Dedifferentiated amniotic fluid mesenchymal stem cell (primary cell): ENCODE measurements around the gene IL10RB.
"Not testable (repeated sequence)": the region's sequence is repeated elsewhere in the genome, so short reads cannot be mapped to it uniquely, and the experiment has no call there.

Experiments
- DNase-seq: peaks from one replicate; pipeline ENCODE4 v3.0.0-alpha.2; 2016; ENCODE audit errors: extremely low spot score

The IL10RB gene

DNA sequence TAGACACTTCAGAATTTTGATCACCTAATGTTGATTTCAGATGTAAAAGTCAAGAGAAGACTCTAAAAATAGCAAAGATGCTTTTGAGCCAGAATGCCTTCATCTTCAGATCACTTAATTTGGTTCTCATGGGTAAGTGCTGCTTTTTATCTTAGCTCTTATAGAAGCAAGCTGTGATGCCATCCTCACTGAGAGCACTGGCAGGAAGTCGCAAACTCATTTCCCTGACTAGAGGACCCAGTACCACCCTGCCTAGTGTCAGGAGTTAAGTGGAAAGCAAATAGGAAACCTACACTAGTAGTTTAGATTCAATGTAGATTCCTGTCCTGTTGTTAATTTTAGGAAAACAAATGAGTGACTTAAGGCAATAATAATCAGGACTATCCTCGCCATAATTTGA is 24.3 kb upstream of the IL10RB start:
- DNase-seq, result no peak

DNA sequence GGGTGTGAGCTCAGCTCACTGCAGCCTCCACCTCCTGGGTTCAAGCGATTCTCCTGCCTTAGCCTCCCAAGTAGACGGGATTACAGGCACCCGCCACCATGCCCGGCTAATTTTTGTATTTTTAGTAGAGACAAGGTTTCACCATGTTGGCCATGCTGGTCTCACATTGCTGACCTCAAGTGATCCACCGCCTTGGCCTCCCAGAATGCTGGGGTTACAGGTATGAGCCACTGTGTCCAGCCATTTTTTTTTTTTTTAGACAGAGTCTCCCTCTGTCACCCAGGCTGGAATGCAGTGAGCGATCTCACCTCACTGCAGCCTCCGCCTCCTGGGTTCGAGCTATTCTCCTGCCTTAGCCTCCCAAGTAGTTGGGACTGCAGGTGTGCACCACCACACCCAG is 23.3 kb upstream of the IL10RB start:
- DNase-seq, result not testable (repeated sequence)

DNA sequence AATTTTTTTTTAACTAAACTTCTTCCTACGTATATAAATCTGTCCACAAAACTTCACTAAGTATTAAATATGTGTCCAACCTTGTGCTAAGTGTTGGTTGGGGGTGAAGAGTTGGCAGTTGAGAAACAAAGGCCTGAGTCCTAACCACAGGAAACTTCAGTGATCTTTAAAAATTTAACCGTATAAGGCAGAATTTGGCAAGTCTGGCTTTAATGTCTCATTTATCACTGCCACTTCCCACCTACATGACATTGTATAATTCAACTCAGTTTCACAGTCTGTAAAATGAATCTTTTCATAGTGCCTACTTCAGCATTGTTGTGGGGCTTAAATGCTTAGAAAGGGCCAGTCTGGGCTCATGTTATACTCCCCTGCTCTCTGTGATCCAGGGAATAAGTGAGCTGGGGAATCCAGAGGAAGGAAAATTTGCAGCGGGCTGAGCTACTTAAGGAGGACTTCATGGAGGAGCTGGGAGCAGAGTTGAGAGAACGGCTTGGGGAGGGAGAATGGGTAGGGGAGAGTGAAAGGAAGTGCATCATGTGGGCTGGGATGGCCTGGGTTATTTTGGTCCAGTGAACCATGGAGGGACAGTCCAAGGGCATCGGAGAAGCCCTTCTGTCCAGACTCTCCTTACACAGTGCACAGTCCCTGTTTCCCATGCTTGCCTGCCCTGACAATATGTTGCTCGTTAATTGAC is 21.9 kb upstream of the IL10RB start:
- DNase-seq, result no peak

DNA sequence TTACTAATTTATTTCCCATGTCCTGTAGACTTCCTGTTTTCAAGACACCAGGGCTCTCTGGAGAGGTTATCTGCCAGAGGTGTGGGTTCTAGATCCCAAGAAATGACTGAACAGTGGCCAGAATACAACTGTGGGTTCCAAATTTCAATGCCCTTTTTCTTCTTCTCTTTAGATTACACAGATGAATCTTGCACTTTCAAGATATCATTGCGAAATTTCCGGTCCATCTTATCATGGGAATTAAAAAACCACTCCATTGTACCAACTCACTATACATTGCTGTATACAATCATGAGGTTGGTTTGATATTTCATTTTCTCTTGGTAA is 21.4 kb upstream of the IL10RB start:
- DNase-seq, result no peak

DNA sequence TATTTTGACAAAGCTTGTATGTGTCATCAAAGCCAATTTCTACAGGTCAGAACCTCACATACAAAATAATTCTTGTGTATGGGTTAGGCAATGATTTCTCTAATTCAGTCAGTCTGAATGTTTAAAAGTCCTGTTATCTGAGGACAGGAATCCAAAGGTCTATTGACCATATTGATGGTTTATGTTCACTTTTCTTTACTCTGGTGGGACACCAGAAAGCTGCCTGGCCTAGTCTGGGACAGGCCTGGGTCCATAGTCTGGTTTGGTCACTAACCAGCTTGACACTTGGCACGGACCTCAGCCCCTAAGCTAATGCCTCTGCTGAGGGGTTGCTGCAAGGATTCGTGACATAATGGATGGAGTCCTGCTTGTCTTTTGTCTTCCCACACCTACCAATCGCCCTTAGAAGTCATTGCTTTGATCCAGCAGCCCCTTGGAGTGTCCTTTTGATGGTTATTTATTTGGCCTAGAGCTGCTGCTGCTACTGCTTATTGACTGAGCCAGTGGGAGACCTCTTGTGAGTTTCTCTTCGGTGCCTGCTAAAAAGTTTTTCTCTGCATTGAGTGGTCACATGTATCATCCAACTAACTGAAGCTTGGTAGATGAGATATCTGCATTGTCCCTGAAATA is 20.8 kb upstream of the IL10RB start:
- DNase-seq, result no peak

DNA sequence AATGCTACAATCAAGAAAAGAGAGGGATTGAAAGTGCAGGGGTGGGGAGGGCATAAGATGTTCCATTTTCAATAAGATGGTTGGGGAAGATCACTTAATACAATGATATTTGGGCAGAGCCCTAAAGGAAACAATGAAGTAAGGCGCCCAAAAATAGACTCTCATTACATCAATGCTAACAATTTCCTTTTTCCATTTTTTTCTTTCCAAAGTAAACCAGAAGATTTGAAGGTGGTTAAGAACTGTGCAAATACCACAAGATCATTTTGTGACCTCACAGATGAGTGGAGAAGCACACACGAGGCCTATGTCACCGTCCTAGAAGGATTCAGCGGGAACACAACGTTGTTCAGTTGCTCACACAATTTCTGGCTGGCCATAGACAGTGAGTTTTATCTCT is 19.7 kb upstream of the IL10RB start:
- DNase-seq, result no peak

DNA sequence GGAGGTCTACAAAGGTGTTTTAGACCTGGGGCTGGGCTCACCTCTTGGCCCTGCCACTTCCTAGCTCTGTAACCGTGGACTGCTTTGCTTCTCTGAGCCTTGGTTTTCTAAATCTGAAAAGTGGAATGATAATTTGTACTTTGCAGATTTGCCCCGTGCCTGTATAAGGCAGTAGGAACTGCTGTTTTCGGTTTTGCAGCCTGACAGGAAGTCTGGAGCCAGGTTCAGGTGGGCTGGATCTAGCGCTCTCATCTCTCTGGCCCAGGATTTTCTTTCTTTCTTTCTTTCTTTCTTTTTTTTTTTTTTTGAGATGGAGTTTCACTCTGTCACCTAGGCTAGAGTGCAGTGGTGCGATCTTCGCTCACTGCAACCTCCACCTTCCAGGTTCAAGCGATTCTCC is 19.2 kb upstream of the IL10RB start:
- no peak for DNase-seq

DNA sequence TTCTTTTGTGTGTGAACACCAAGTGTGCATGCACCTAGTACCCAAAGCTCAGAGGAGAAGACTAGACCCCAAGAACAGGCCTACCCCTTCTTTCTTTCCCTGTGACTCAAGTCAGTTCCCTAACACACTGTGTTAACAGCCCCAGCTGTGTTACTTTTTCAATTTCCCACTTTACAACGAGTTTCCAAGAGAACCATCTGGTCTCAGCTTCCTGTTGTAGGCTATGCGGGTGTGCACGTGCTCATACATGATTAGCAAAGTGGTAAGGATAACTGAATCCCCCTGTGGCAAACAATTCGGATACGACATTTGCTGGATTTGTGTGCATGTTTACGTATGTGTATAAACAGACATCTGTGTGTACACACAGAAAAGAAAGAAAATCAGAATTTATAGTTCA is 18.6 kb upstream of the IL10RB start:
- DNase-seq, result no peak

DNA sequence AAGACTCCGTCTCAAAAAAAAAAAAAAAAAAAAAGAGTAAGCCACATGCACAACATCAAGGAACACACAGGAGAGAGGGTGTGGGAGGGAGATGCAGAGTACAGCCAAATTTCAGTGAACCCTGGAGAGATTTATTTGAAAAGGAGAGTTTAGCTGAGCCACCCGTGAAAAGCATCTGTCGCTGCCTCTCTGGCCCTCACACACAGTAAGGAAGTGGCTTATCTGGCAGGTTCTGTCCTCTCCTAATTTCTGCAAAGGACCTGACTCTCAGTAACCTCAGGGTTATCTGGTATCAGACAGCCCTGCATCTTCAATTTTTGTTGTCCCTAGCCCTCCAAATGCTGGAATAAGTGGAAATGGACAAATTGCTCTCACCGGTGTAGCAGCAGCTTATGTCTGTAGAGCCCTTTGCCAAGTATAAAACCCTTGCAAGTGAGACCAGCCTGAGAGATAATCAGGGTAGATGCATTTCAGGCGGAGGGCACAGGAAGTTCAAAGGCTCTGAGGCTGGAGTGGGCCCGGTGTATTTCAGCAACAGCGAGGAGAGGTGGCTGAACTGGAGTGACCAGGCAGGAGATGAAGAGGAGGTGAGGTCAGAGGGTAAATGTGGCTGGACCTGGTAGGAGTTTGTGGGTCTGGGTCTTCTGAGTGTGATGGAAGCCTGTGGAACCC is 16.7 kb upstream of the IL10RB start:
- DNase-seq, result no peak

DNA sequence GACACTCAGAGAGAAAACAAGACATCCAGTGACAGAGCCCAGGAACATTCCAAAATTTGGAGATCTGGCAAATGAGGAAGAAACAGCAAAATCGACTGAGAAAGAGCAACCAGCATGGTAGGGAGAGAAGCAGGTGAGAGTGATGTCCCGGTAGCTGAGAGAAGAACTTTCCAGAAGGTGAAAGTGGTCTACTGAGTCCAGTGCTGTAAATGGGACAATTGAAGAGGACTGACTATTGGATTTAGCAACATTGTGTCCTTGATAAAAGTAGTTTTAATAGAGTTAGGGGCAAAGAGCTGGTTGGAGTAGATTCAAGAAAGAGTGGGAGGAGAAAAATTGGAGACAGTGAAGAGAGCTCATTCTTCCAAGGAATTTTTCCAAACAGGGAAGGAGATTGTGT is 15.0 kb upstream of the IL10RB start:
- no peak for DNase-seq

DNA sequence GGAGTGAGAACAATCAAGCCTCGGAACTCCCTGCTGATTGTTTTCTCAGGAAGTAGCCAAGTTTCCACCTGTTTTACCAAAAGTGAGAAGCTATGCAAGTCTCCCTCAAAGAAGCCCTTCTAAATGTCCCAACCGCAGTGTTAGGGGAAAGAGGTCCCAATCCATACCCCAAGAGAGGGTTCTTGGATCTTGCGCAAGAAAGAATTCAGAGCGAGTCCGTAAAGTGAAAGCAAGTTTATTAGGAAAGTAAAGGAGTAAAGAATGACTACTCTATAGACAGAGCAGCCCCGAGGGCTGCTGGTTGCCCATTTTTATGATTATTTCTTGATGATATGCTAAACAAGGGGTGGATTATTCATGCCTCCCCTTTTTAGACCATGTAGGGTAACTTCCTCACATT is 12.8 kb upstream of the IL10RB start:
- DNase-seq, result not testable (repeated sequence)

DNA sequence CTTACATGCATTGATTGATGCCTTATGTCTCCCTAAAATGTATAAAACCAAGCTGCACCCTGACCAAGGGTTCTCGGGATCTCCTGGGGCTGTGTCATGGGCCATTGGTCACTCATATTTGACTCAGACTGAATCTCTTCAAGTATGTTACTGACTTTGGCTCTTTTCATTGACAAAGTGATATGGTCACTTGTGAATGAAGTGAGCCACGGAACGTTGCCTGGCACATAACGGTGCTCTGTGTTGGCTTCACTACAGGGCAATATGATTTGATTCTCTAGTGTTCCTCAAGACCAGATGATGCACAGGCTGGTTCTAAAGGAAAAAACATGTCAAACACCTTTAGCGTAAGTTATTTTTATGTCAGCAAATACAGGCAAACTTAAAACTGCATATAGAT is 11.4 kb upstream of the IL10RB start:
- no peak for DNase-seq

DNA sequence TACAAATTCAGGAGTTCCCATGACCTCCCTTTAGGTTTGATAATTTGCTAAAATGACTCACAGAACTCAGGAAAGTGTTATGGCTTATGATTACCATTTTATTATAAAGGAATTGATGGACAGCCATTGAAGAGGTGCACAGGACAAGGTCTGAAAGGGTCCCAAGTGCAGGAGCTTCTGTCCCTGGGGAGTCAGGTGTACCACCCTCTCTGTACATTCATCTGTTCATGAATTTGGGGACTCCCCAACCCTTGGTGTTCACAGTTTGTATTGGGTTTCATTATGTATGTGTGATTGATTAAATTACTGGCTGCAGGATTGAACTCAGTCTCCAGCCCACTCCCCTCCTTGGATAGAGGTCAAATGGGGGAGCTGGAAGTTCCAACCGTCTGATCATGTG is 10.8 kb upstream of the IL10RB start:
- no peak for DNase-seq

DNA sequence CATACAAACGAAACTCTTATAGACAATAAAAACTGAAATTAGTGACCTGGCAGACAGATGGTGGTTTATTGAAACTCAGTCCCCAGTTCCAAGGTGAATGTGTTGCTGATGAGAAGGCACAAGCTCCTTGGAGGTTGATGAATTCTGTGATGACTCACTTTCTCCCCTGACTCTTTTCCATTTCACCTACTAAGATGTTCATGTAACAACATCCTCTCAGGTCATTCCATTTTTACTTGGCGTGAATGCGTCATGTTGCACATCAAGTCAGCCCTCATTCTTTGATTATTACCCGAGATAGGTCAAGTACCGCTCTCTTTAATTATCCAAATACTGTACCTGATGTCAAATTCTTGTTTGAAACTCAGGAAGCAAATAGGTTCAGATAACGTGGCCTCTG is 10.1 kb upstream of the IL10RB start:
- DNase-seq, result no peak

DNA sequence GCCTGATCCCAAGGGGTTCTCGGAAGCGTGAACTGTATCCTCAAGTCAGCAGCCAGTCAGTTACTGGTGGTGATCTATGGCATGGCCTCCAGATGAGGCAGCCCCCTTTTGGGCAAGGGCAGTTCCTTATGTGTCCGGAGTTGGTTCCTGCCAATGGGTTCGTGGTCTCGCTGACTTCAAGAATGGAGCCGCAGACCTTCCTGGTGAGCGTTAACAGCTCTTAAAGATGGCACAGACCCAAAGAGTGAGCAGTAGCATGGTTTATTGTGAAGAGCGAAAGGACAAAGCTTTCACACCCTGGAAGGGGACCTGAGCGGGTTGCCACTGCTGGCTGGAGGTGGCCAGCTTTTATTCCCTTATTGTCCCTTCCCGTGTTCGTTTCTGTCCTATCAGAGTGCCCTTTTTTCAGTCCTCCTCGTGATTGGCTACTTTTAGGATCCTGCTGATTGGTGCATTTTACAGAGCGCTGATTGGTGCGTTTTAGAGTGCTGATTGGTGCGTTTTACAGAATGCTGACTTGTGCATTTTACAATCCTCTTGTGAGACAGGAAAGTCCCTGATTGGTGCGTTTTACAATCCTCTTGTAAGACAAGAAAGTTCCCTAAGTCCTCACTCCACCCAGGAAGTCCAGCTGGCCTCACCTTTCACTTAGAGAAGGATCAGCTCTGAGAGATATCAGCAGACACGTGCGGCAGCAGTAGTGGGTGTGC is 8.9 kb upstream of the IL10RB start:
- no peak for DNase-seq

DNA sequence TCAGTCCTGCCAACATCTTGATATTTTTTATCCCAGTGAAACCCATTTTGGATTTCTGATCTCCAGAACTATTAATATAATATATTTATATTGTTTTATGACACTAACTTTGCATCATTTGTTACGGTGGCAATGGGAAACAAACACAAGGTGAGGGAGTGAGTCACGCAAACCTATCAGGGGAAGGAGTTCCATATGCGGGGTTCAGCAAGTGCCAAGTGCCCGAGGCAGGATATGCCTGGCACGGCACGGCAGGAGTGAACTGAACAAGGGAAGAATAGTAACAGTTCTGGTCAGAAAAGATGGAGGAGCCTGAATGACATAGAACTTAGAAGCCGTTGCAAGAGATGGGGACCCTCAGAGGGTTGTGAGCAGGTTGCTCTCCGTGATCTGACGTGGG is 7.7 kb upstream of the IL10RB start:
- no peak for DNase-seq

DNA sequence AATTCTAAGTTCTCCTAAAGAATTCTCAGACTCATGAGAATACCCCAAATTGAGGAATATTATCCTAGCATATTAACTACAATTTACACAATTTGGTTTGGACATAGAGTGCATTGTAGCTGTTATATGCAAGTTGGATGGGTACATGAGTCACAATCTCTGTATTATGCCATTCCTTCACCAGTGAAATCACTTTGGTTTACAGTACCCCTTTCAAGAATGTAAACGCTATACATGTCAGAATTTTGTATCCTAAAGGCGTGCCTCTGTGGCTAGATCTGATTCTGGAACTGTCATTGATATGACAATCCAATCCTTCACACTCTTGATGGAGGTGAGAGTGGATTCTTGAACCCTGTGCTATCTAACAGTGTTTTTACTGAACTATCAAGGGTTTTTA is 6.7 kb upstream of the IL10RB start:
- DNase-seq, result no peak

DNA sequence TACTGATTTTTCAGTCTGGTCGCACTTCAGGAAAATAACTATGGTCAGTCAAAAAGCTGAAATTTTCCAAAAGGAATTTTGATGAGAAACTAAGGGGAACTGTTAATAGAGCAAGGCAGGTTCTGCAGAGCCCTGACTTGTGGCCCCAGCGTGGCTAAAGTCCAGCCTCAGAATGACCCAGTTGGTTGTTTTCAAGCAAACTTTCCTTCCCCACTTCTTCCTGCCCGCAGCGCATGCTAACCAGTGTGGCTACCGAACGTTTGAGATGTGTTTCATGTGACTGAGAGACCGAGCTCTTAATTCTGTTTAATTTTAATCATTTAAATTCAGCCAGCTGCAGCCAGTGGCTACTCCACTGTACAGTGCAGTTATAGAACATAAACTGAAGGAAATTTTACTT is 6.2 kb upstream of the IL10RB start:
- no peak for DNase-seq

DNA sequence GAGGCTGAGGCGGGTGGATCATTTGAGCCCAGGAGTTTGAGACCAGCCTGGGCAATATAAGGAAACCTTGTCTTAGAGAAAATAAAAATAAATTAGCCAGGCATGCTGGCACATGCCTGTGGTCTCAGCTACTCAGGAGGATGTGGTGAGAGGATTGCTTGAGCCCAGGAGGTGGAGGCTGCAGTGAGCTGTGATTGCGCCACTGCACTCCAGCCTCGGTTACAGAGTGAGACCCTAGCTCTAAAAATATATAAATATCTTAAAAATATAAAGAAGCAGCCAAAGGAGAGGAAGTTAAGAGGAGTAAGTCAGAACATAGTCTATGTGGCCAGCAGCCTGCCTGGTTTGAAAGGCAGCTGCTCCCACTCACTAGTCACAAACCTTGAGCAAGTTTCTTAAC is 4.5 kb upstream of the IL10RB start:
- DNase-seq, result peak; percentile 50

DNA sequence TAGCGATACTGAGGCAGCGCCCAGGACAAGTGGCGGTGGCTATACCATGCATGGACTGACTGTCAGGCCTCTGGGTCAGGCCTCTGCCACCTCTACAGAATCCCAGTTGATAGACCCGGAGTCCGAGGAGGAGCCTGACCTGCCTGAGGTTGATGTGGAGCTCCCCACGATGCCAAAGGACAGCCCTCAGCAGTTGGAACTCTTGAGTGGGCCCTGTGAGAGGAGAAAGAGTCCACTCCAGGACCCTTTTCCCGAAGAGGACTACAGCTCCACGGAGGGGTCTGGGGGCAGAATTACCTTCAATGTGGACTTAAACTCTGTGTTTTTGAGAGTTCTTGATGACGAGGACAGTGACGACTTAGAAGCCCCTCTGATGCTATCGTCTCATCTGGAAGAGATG is 3.2 kb upstream of the IL10RB start:
- no peak for DNase-seq

DNA sequence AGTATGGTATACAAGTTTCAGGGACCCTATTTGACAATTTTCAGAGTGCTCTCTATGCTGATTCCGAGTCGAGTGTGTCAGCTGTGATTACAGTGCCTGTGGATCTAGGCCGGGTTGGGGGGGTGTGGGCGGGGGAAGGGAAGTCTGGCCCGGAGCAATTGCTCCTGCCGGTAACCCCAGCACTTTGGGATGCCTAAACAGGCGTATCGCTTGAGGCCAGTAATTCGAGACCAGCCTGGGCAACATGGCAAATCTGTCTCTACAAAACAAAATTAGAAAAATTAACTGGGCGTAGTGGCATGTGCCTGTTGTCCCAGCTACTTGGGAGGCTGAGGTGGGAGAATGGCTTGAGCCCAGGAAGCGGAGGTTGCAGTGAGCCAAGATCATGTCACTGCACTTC is 1.6 kb upstream of the IL10RB start:
- no peak for DNase-seq

DNA sequence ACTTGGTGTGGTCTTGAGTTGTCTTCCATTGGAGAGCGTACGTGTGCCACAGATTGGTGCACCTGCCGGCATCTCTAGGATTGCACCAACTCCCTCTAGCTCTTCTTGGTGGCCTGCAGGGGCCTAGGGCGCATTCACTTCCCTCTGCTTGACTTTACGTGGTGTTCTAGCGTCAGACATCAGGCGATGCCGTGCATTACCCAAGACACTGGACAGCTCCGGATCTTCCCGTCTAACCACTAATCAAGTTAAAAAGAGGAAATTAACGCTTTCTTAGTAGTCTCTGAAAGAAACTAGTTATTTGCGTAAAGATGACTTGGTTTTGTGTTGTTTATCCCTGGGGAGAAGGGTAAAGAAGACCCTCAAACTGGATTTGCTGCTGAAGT is 510 bp upstream of the IL10RB start:
- no peak for DNase-seq

DNA sequence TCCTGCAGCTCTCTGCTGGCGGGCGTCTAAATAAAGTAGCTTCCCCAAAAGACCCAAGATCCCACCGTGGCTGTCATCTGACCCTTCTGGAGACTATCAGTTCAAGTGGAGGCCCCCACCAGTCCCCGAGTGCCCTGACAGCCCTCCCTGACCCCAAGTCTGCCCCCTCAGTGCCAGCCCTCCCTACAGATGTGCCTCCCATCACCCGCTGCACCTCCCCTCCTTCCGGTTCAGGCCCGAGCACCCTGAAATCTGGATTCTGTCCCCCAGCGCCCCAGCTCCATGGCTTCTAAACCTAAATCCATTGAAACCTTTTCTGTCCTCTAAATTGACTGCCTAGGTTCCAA is 595 bp downstream of the IL10RB start:
- no peak for DNase-seq
